Memory B cell (primary cell): ENCODE results near the gene ACTL8.

Experiments used
- ATAC-seq: fragments of 150-1000 bp; cut with Tn5 transposase; 2 replicates; pipeline ENCODE4 v1.10.0; 2021; ENCODE audit warnings: low read depth, mild to moderate bottlenecking, moderate library complexity
- DNase-seq, 2 donors: peaks; one replicate each; pipeline ENCODE4 v3.0.0; 2022; ENCODE audit warnings: low spot score in 2 of 2
- H3K27ac Mint-ChIP-seq: one replicate; pipeline ENCODE4 v1.8.0; 2022; ENCODE audit warnings: mild to moderate bottlenecking, moderate library complexity, mixed read lengths
- H3K27me3 Mint-ChIP-seq: one replicate; pipeline ENCODE4 v1.8.0; 2022; ENCODE audit warnings: mixed read lengths
- H3K36me3 Mint-ChIP-seq: one replicate; pipeline ENCODE4 v1.8.0; 2022; ENCODE audit warnings: mild to moderate bottlenecking, mixed read lengths
- H3K4me1 Mint-ChIP-seq: one replicate; pipeline ENCODE4 v1.8.0; 2022; ENCODE audit warnings: mixed read lengths
- H3K4me3 Mint-ChIP-seq: one replicate; pipeline ENCODE4 v1.8.0; 2022; ENCODE audit warnings: mild to moderate bottlenecking, moderate library complexity, mixed read lengths
- H3K9me3 Mint-ChIP-seq: one replicate; pipeline ENCODE4 v1.8.0; 2022; ENCODE audit warnings: mixed read lengths

ACTL8 gene

GRCh38 chr1:17816511-17816910, 61.4 kb downstream of the ACTL8 start:
- DNase-seq, result no peak
- H3K9me3 Mint-ChIP-seq, result peaks cover 13% of the 10 kb centered on the region
- ATAC-seq, result no peak
- H3K27me3 Mint-ChIP-seq, result peaks cover 5% of the 10 kb centered on the region
- H3K4me1 Mint-ChIP-seq, result no peaks in the 10 kb centered on the region
- peaks cover 3% of the 10 kb centered on the region for H3K36me3 Mint-ChIP-seq
- H3K4me3 Mint-ChIP-seq, result no peak overlapping the region
- no peak overlapping the region for H3K27ac Mint-ChIP-seq

DNA sequence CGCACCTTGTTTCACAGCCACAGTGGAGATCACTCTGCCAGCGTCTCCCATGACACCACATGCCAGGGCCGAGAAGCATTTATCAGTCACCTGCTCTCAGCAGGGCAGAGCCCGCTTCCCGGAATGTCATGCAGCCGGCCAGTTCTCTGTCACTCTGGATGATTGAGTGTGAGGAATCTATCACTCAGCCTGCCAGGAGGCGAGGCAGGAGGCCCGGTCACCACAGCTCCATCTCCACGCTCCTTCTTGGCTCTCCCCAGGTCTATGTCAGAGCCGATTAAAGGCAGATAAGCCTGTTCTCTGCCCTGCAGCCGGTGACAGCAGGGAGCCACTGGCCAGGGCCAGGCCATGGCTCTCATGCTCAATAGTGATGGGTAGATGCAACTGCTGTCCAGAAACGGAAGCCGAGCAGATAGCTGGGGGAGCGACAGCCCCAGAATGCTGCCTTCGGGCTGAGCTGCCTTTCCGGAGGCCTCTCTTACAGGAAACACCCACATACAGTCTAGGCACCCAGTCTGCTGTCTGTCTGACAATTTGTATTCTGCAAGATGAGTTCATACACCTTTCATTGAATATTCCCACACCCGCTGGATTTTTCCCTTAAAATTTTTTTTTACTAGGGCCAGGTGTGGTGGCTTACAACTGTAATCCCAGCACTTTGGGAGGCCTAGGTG, 64.1 kb downstream of the ACTL8 start:
- Mint-ChIP-seq H3K36me3 (peaks cover 3% of the 10 kb centered on the region), H3K9me3 (peaks cover 13% of the 10 kb centered on the region), H3K27ac (no peak overlapping the region), H3K27me3 (peaks cover 5% of the 10 kb centered on the region), H3K4me3 (no peak overlapping the region), H3K4me1 (no peaks in the 10 kb centered on the region)
- no peak for ATAC-seq
- DNase-seq, result no peak

GRCh38 chr1:17820198-17820597, 65.1 kb downstream of the ACTL8 start:
- Mint-ChIP-seq H3K27me3 (peaks cover 6% of the 10 kb centered on the region), H3K4me1 (no peaks in the 10 kb centered on the region), H3K4me3 (no peak overlapping the region), H3K9me3 (peaks cover 9% of the 10 kb centered on the region), H3K36me3 (peaks cover 3% of the 10 kb centered on the region), H3K27ac (no peak overlapping the region)
- ATAC-seq (no peak), DNase-seq (no peak)

- no peaks in the 10 kb centered on the region for H3K4me1 Mint-ChIP-seq
- H3K27ac Mint-ChIP-seq, result no peak overlapping the region
- no peaks in the 10 kb centered on the region for H3K36me3 Mint-ChIP-seq
- DNase-seq, result no peak
- H3K4me3 Mint-ChIP-seq, result no peak overlapping the region
- H3K27me3 Mint-ChIP-seq, result peaks cover 8% of the 10 kb centered on the region
- peaks cover 2% of the 10 kb centered on the region for H3K9me3 Mint-ChIP-seq
- no peak for ATAC-seq
Measured at GRCh38 chr1:17822741-17823426, 67.8 kb downstream of the ACTL8 start.

DNA sequence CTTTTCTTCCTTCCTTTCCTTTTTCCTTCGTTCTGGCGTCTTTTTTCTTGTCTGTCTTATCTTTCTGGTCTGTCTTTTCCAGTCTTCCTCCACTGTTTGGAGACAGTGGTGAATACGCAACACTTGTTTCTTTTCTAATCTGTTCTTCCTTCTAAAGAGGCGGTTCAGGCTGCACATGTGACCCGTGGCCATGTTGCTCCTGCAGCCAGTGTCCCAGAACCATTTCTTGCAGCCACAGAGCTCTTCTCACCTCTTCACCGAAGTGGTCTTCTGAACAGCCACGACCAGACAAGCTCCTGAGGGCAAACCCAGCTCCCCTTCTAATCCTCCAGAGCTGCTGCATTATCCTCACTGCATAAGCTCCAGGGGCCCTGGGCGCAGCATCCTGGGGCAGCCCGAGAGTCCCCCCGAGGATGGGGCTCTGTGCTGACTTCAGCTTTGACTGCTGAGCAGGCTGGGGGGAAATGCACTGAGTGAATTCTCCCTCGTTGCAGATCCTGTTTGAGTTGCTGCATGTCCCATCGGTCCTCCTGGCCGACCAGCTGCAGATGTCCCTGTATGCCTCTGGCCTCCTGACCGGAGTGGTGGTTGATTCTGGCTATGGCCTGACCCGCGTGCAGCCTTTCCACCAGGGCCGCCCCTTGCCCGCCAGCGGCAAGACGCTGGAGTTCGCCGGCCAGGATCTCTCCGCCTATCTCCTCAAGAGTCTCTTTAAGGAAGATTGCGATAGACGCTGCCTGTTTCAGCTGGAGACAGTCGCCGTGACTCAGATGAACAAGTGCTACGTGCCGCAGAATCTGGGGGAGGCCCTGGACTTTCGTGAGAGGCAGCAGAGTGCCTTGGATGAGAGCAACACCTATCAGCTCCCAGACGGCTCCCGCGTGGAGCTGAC, 70.4 kb downstream of the ACTL8 start:
- H3K27ac Mint-ChIP-seq, result no peak overlapping the region
- no peaks in the 10 kb centered on the region for H3K36me3 Mint-ChIP-seq
- no peaks in the 10 kb centered on the region for H3K4me1 Mint-ChIP-seq
- H3K4me3 Mint-ChIP-seq, result no peak overlapping the region
- peaks cover 12% of the 10 kb centered on the region for H3K27me3 Mint-ChIP-seq
- ATAC-seq (no peak), DNase-seq (no peak)
- H3K9me3 Mint-ChIP-seq, result no peaks in the 10 kb centered on the region

DNA sequence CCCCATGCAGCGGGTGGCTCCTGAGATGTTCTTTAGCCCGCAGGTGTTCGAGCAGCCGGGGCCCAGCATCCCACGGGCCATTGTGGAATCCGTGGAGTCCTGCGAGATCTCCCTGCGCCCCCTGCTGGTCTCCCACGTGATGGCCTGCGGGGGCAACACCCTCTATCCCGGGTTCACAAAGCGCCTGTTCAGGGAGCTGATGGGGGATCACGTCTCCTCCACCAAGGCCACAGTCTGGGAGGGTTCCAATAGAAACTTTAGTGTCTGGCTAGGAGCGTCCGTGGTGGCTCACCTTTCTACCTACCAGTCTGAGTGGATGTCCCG, 71.0 kb downstream of the ACTL8 start:
- no peaks in the 10 kb centered on the region for H3K4me1 Mint-ChIP-seq
- ATAC-seq (no peak), DNase-seq (no peak)
- H3K27me3 Mint-ChIP-seq, result peaks cover 12% of the 10 kb centered on the region
- no peak overlapping the region for H3K27ac Mint-ChIP-seq
- H3K9me3 Mint-ChIP-seq, result no peaks in the 10 kb centered on the region
- H3K4me3 Mint-ChIP-seq, result no peak overlapping the region
- no peaks in the 10 kb centered on the region for H3K36me3 Mint-ChIP-seq

DNA sequence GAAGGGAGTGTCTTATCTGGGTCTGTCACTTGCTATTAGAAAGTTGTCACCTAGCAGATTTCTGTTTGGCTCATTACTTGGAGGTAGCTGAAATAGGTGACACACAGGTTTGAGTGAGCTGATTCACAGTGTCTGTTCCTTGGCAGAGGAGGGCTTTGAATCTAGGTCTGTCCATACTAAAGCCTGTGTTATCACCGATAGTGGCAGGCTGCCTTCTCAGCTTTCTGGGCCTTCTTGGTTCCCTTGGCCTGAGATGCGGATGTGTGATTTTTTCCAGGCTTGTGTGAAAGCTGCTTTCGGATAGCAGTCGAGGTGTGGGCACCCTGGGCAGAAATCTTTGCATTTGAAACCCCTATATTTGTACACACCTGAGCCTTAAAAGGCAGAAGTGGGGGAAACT, 73.9 kb downstream of the ACTL8 start:
- Mint-ChIP-seq H3K36me3 (no peaks in the 10 kb centered on the region), H3K27me3 (peaks cover 13% of the 10 kb centered on the region), H3K4me3 (no peak overlapping the region), H3K27ac (no peak overlapping the region), H3K4me1 (no peaks in the 10 kb centered on the region), H3K9me3 (no peaks in the 10 kb centered on the region)
- ATAC-seq, result no peak
- DNase-seq, result no peak

- Mint-ChIP-seq H3K4me1 (no peaks in the 10 kb centered on the region), H3K9me3 (no peaks in the 10 kb centered on the region), H3K4me3 (no peak overlapping the region), H3K27ac (no peak overlapping the region), H3K27me3 (peaks cover 13% of the 10 kb centered on the region), H3K36me3 (no peaks in the 10 kb centered on the region)
- no peak for ATAC-seq
- DNase-seq, result no peak
Measured at GRCh38 chr1:17829579-17829978, 74.4 kb downstream of the ACTL8 start.

DNA sequence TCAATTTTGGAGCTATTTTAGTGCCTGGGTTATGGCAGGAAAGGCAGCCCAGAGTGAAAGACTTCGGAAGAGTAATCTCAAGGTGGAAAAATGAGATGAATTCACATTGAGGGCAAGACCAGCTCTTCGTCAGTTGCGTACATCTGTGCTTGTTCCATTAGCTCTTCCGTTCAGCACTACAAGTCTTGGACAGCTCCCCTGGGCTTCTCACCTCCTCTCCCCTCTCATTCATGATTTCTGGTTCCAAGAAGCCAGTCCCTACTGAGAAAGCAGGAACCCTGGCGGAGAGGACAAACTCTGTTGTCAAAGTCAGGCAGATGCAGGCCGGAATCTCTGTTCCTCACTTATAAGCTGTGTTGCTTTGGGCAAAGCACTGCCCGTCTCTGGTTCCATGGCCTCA, 76.5 kb downstream of the ACTL8 start:
- peaks cover 12% of the 10 kb centered on the region for H3K27me3 Mint-ChIP-seq
- ATAC-seq (no peak), DNase-seq (no peak)
- H3K4me1 Mint-ChIP-seq, result no peaks in the 10 kb centered on the region
- H3K4me3 Mint-ChIP-seq, result no peak overlapping the region
- H3K9me3 Mint-ChIP-seq, result no peaks in the 10 kb centered on the region
- no peak overlapping the region for H3K27ac Mint-ChIP-seq
- H3K36me3 Mint-ChIP-seq, result no peaks in the 10 kb centered on the region

DNA sequence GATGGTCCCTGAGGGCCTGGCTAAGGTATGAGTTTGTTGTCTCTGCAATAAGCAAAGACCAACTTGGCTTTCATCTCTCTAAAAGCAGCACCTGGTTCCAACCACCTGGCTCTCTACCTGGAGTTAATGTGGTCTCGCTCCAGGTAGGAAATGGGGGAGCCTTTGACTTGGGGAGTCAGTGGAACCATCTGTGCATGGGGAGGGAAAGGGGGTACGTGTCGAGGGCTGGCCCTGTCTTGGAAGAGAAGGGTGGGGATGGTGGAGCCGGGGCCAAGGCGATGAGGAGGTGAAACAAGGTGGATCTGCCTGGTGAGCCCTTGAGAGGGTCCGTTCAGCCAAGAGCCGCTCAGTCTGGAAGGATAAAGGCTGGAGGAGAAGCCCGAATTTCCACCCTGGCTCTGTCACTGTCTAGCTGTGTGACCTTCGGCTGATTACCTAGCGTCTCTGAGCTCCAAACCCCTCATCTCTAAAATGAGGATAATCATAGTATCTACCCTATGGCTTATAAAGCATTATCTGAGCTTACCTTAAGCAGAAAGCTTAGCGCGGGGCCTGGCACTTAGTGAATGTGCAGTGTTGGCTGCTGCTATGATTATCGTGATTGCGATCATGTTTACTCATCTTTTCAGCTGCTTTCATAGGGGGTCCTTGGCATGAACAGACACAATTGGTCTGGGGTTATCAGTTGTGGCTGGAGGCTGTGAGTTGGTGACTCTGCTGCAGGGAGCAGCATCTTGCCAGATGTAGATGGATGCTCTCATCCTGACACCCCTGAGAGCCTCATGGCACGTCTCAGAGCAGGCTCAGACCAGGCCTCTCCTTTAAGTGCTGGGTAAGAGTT, 78.7 kb downstream of the ACTL8 start:
- Mint-ChIP-seq H3K27ac (no peak overlapping the region), H3K36me3 (no peaks in the 10 kb centered on the region), H3K4me1 (no peaks in the 10 kb centered on the region), H3K27me3 (peaks cover 7% of the 10 kb centered on the region), H3K4me3 (no peak overlapping the region), H3K9me3 (no peaks in the 10 kb centered on the region)
- ATAC-seq, result no peak
- DNase-seq, result no peak

- DNase-seq (no peak), ATAC-seq (no peak)
- H3K9me3 Mint-ChIP-seq, result no peaks in the 10 kb centered on the region
- H3K36me3 Mint-ChIP-seq, result no peaks in the 10 kb centered on the region
- H3K4me3 Mint-ChIP-seq, result no peak overlapping the region
- H3K4me1 Mint-ChIP-seq, result no peaks in the 10 kb centered on the region
- no peak overlapping the region for H3K27ac Mint-ChIP-seq
- H3K27me3 Mint-ChIP-seq, result peaks cover 7% of the 10 kb centered on the region
Measured at GRCh38 chr1:17834561-17835100, 79.5 kb downstream of the ACTL8 start.

DNA sequence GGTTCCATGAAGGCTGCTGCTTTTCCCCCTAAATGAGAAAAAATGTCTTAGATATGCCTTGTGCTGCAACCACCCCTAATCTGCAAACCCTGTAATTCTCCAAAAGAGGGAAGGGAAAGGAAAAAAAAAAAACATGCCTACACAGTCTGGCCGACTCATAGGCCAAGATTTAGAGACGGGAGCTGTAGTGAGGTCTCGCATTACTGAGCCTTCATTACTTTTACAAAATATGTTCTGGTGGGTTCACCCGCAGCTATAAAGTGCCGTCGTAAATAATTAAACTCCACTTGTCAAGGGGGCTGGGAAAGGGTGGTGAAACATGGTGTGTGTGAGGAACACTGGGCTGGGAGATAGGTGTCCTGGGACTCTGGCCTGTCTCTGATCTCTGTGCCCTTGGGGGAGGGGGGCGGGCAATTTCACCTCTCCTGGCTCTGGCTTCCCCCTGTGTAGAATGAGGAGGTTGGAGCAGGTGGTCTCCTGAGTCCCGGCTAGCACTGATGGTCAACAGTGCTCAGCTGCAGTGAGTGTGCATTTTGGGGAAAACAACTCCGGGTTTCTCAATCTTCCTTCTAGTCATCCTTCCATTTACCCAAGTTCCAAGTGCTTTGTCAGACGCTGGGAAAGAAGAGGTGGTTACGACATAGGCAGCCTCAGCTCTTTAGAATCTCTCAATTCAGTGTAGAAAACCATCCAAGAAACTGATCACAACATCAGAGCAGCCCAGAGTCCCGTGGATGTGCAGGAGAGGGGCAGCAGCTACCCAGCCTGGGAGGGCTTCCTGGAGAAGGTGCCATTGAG, 82.3 kb downstream of the ACTL8 start:
- Mint-ChIP-seq H3K4me3 (no peak overlapping the region), H3K27ac (no peak overlapping the region), H3K36me3 (no peaks in the 10 kb centered on the region), H3K27me3 (peaks cover 13% of the 10 kb centered on the region), H3K4me1 (no peaks in the 10 kb centered on the region), H3K9me3 (no peaks in the 10 kb centered on the region)
- ATAC-seq (no peak), DNase-seq (no peak)

GRCh38 chr1:17839641-17840196, 84.6 kb downstream of the ACTL8 start:
- Mint-ChIP-seq H3K4me3 (no peak overlapping the region), H3K36me3 (no peaks in the 10 kb centered on the region), H3K27me3 (peaks cover 19% of the 10 kb centered on the region), H3K27ac (no peak overlapping the region), H3K9me3 (no peaks in the 10 kb centered on the region), H3K4me1 (no peaks in the 10 kb centered on the region)
- ATAC-seq, result no peak
- DNase-seq, result no peak
